K562 (cell line): ENCODE measurements around the gene APOL3. TPM values are rescaled to one million over a fixed set of nuclear protein-coding genes. Genes with fewer than 3 reads are reported as not detected.

Experiments used
- ATAC-seq: fragments of 200-7000 bp; cut with Tn5 transposase; 3 replicates; pipeline ENCODE4 v1.9.1; 2020; ENCODE audit warnings: moderate library complexity
- BruUV-seq: library from RNA; stranded (reverse); fragments of 400-500 nt; replicated peaks from 2 replicates; lab custom pipeline; 2021; lab: Mats Ljungman, UMichigan
- CTCF ChIA-PET: fragments of 300-600 bp; formaldehyde crosslinking; extraction: SDS; loops from one replicate; lab custom pipeline; 2021; ENCODE audit warnings: low intra/inter-chr PET ratio; lab: Yijun Ruan, JAX
- POLR2A ChIA-PET: fragments of 300-600, 350-650 bp; sonication (Branson Sonifier 250); formaldehyde crosslinking; extraction: SDS; loops from one replicate; lab custom pipeline; 2021; ENCODE audit warnings: antibody characterized with exemption, inconsistent platforms; lab: Yijun Ruan, JAX
- DNase-seq, 4 experiments: peaks; one replicate each; pipeline versions ENCODE4 v3.0.0 to v3.0.0-alpha.2; 2011 to 2018; ENCODE audit warnings: low spot score in 3 of 4, mixed read lengths in 3 of 4; ENCODE audit errors: extremely low read depth in 1 of 4
- FAIRE-seq: peaks from 2 replicates; lab custom pipeline; 2011; peaks lifted over from hg19 to GRCh38; lab: Jason Lieb, UNC
- H2AFZ ChIP-seq: 2 replicates; pipeline ENCODE4 v1.6.0; 2011; ENCODE audit warnings: low read depth, low read length, control low read depth, inconsistent platforms
- H3K27ac ChIP-seq: fragments of 200-600 bp; 3 replicates; pipeline ENCODE4 v1.8.0; 2011; ENCODE audit warnings: low read depth, mild to moderate bottlenecking, control low read depth, inconsistent platforms, low read length, moderate library complexity, mixed read lengths; ENCODE audit errors: extremely low read depth
- H3K27me3 ChIP-seq, 2 experiments: fragments of 300-600 bp in 1 of 2; 2 replicates in 1 of 2; 3 replicates in 1 of 2; pipeline versions ENCODE4 v1.6.0 to v1.8.0; 2011; ENCODE audit warnings: inconsistent platforms in 2 of 2, low read length in 2 of 2, mild to moderate bottlenecking in 1 of 2, mixed read lengths in 1 of 2, moderate library complexity in 1 of 2; ENCODE audit not compliant: control insufficient read depth in 2 of 2, insufficient read depth in 2 of 2
- H3K36me3 ChIP-seq: fragments of 300-600 bp; 3 replicates; pipeline ENCODE4 v1.8.0; 2011; ENCODE audit warnings: mild to moderate bottlenecking, low read length, inconsistent platforms; ENCODE audit not compliant: control insufficient read depth, insufficient read depth
- H3K4me1 ChIP-seq, 2 experiments: fragments of 200-600 bp in 1 of 2; replicated peaks in 1 of 2; 2 replicates in 1 of 2; 3 replicates in 1 of 2; pipeline versions ENCODE4 v1.5.1 to v1.8.0; 2011; ENCODE audit warnings: inconsistent platforms in 2 of 2, low read length in 2 of 2, mild to moderate bottlenecking in 1 of 2, mixed read lengths in 1 of 2, moderate library complexity in 1 of 2; ENCODE audit not compliant: control insufficient read depth in 2 of 2, insufficient read depth in 2 of 2
- H3K4me2 ChIP-seq: 2 replicates; pipeline ENCODE4 v1.6.1; 2011; ENCODE audit warnings: low read length, control low read depth, inconsistent platforms, mixed read lengths; ENCODE audit not compliant: insufficient read depth
- H3K4me3 ChIP-seq: fragments of 200-600 bp; sonication (generic), shearing (Covaris generic); 2 replicates; pipeline ENCODE4 v1.5.1; 2016; ENCODE audit warnings: control low read depth, inconsistent platforms
- H3K79me2 ChIP-seq: fragments of 200-600 bp; 3 replicates; pipeline ENCODE4 v1.8.0; 2011; ENCODE audit warnings: low read length, inconsistent platforms; ENCODE audit not compliant: control insufficient read depth, insufficient read depth
- H3K9ac ChIP-seq, 2 experiments: 2 replicates each; pipeline versions ENCODE4 v1.6.0 to v1.6.1; 2011; ENCODE audit warnings: low read depth in 2 of 2, low read length in 2 of 2, control low read depth in 1 of 2, inconsistent platforms in 1 of 2, mild to moderate bottlenecking in 1 of 2, mixed read lengths in 1 of 2; ENCODE audit not compliant: insufficient read depth in 1 of 2
- H3K9me1 ChIP-seq: one replicate; pipeline ENCODE4 v1.6.0; 2011; ENCODE audit warnings: inconsistent platforms, mild to moderate bottlenecking, low read length, moderate library complexity; ENCODE audit not compliant: control insufficient read depth, insufficient read depth
- H3K9me3 ChIP-seq: replicated peaks from 2 replicates; pipeline ENCODE4 v1.5.1; 2011; ENCODE audit warnings: low read depth, low read length, inconsistent platforms; ENCODE audit not compliant: control insufficient read depth, insufficient read depth
- H4K20me1 ChIP-seq: replicated peaks from 2 replicates; pipeline ENCODE4 v1.6.1; 2011; ENCODE audit warnings: low read length, inconsistent platforms, mixed read lengths; ENCODE audit not compliant: control insufficient read depth, insufficient read depth
- BRF1 ChIP-seq: IDR thresholded peaks from 3 replicates; pipeline ENCODE4 v1.6.1; 2011; ENCODE audit warnings: borderline replicate concordance, mild to moderate bottlenecking; ENCODE audit not compliant: insufficient read length; ENCODE audit errors: extremely low read depth
- GATA2 ChIP-seq: sonication (generic); formaldehyde crosslinking; IDR thresholded peaks from 2 replicates; pipeline ENCODE4 v1.4.0; 2020; ENCODE audit warnings: mild to moderate bottlenecking, missing genetic modification reagents
- HCFC1 ChIP-seq: IDR thresholded peaks from 2 replicates; pipeline ENCODE4 v1.6.1; 2012; ENCODE audit warnings: low read depth, low read length, improper control_type of control experiment
- JUN ChIP-seq, 2 experiments: sonication (generic) in 1 of 2; formaldehyde crosslinking in 1 of 2; IDR thresholded peaks; 2 replicates each; pipeline versions ENCODE4 v1.6.1 to v1.8.0; 2012 to 2022; ENCODE audit warnings: borderline replicate concordance in 2 of 2, mild to moderate bottlenecking in 2 of 2, improper control_type of control experiment in 1 of 2, low read depth in 1 of 2, low read length in 1 of 2, missing genetic modification reagents in 1 of 2
- MAFG ChIP-seq: fragments of 450-650 bp; conservative IDR thresholded peaks from 2 replicates; pipeline ENCODE4 v1.6.1; 2016; ENCODE audit warnings: missing genetic modification characterization, missing compliant biosample characterization
- MAFK ChIP-seq: IDR thresholded peaks from 2 replicates; pipeline ENCODE4 v1.6.1; 2011; ENCODE audit warnings: low read length, improper control_type of control experiment
- TCF7 ChIP-seq: sonication (generic); IDR thresholded peaks from 2 replicates; pipeline ENCODE4 v1.6.1; 2016; ENCODE audit warnings: antibody characterized with exemption, borderline replicate concordance
- ZNF217 ChIP-seq: sonication (generic); formaldehyde crosslinking; IDR thresholded peaks from 2 replicates; pipeline ENCODE4 v1.8.0; 2022; ENCODE audit warnings: mild to moderate bottlenecking, missing genetic modification reagents
- WGBS: fragments of 100-300 bp; shearing (Covaris generic); methylation state at CpG from one replicate; pipeline ENCODE4 v1.1.6; 2016; ENCODE audit warnings: low coverage, mixed read lengths; ENCODE audit not compliant: insufficient coverage; ENCODE audit errors: missing lambda C conversion rate; 5-methylcytosine and 5-hydroxymethylcytosine counted together
- in situ Hi-C: fragments of 300-500 bp; cut with MboI; formaldehyde crosslinking; loops from 4 replicates; pipeline ENCODE4 v1.15.0; 2018; ENCODE audit warnings: inconsistent platforms, mixed read lengths
- intact Hi-C: fragments of 100-400 bp; cut with micrococcal nuclease; formaldehyde crosslinking; loops from 2 replicates; pipeline ENCODE4 v1.14.2; 2022
- polyA plus RNA-seq, 8 experiments: library from polyadenylated mRNA; depleted of rRNA in 4 of 8; stranded (reverse) in 5 of 8; unstranded in 3 of 8; fragments of >200 nt; fragmentation: Nextera tagmentation in 2 of 8; fragmentation: Illumina TruSeq in 1 of 8; extraction: Ambion mirVana in 2 of 8; extraction: Trizol in 1 of 8; gene quantifications; 2 replicates each; pipeline versions ENCODE4 v1.2.1 to v1.2.3, GENCODE V29; 2011 to 2014; ENCODE audit warnings: inconsistent platforms in 1 of 8, missing spikeins in 1 of 8
- total RNA-seq, 7 experiments: library from RNA; depleted of rRNA in 6 of 7; stranded (reverse); fragments of >200 nt in 6 of 7; fragmentation: Illumina TruSeq in 2 of 7; extraction: Trizol in 2 of 7; gene quantifications; 2 replicates each; pipeline versions ENCODE4 v1.2.1 to v1.2.3, GENCODE V29; 2011 to 2021; ENCODE audit warnings: low replicate concordance in 1 of 7

APOL3 gene
- total and polyA plus RNA-seq, 9 of the 15 experiments (the other 6 are each of a cell fraction or from before 2014, with no cell fraction given) = 0.25 to 1.1 (median 0.56) TPM; not detected in 1

- 0 out of 2 replicates have a peak, but pooled peaks have one; percentile 15 for TF ChIP-seq MAFG (tag)
Observed at GRCh38 chr22:36104435-36104834, 56.1 kb downstream of the APOL3 start (continued).

- Histone ChIP-seq H3K4me3 (no peak overlapping the region), H3K36me3 (no peaks in the 10 kb centered on the region), H3K4me2 (no peak overlapping the region), H3K9me3 (no peaks in the 10 kb centered on the region), H2AFZ (peak overlapping the region; percentile 92), H3K27ac (no peak overlapping the region), H4K20me1 (no peaks in the 10 kb centered on the region), H3K79me2 (no peaks in the 10 kb centered on the region), H3K9me1 (no peaks in the 10 kb centered on the region), H3K9ac (no peak overlapping the region), H3K27me3 (no peaks in the 10 kb centered on the region), H3K4me1 (peaks cover 0 to 3% of the 10 kb centered on the region in 2 experiments; a peak in 1 of 5 replicates)
- in situ Hi-C loops (no loop called here), intact Hi-C loops (no loop called here)
- no TSS peak for BruUV-seq
- ChIA-PET CTCF (no interaction called here), POLR2A (no interaction called here)
- 52% methylated on average over 14 of the region's 16 CpGs for WGBS
- DNase-seq (no peak), ATAC-seq (peak; percentile 33; the same call in 2 of the 3 replicates), FAIRE-seq (no peak)
- TF ChIP-seq JUN (IDR thresholded peaks at IDR 0.05; ENCODE audit: borderline replicate concordance, low read depth, low read length) (no peak), JUN (CRISPR knock-in tag; IDR thresholded peaks at IDR 0.05; ENCODE audit: borderline replicate concordance) (no peak), BRF1 (no peak), HCFC1 (no peak), MAFK (no peak), ZNF217 (CRISPR knock-in tag) (no peak), GATA2 (CRISPR knock-in tag) (no peak), TCF7 (no peak)
Observed at GRCh38 chr22:36103891-36104290, 56.7 kb downstream of the APOL3 start.
